Right lobe of liver (tissue), 6 donors: ENCODE data around the gene YIF1A. TPM values are rescaled to one million over a fixed set of nuclear protein-coding genes. Genes with fewer than 3 reads are reported as not detected.

Experiments used
- ATAC-seq, 4 donors: fragments of 200-7000 bp; cut with Tn5 transposase; one replicate each; pipeline ENCODE4 v1.9.1; 2020; ENCODE audit warnings: mild to moderate bottlenecking in 4 of 4, moderate library complexity in 4 of 4
- DNase-seq, 3 donors: peaks; one replicate each; pipeline ENCODE4 v3.0.0-alpha.2; 2020
- H3K27ac ChIP-seq, 3 donors: fragments of 200-600 bp; one replicate each; pipeline ENCODE4 v1.8.0; 2022
- H3K27me3 ChIP-seq, 2 donors: fragments of 200-600 bp; one replicate each; pipeline ENCODE4 v1.8.0; 2022
- H3K36me3 ChIP-seq, 4 donors: fragments of 200-600 bp; sonication (generic) in 1 of 4; one replicate each; pipeline versions ENCODE4 v1.5.1 to v1.8.0; 2017 to 2022; ENCODE audit warnings: control low read depth in 1 of 4
- H3K4me1 ChIP-seq, 4 donors: fragments of 200-600 bp; sonication (generic) in 1 of 4; one replicate each; pipeline versions ENCODE4 v1.5.1 to v1.8.0; 2017 to 2022; ENCODE audit warnings: control low read depth in 1 of 4
- H3K4me3 ChIP-seq, 3 donors: fragments of 200-600 bp; one replicate each; pipeline ENCODE4 v1.8.0; 2022
- H3K9me3 ChIP-seq, 4 donors: fragments of 200-600 bp; sonication (generic) in 1 of 4; one replicate each; pipeline versions ENCODE4 v1.5.1 to v1.8.0; 2017 to 2022; ENCODE audit warnings: control low read depth in 1 of 4
- POLR2A ChIP-seq: fragments of 450-650 bp; IDR thresholded peaks from one replicate; pipeline ENCODE4 v1.6.1; 2017; ENCODE audit warnings: antibody characterized with exemption, mild to moderate bottlenecking
- WGBS: methylation state at CpG from one replicate; pipeline ENCODE4 v1.1.6; 2018; ENCODE audit warnings: low coverage, low lambda C conversion rate; ENCODE audit not compliant: insufficient coverage; ENCODE audit errors: missing lambda C conversion rate; 5-methylcytosine and 5-hydroxymethylcytosine counted together
- intact Hi-C, 2 donors: fragments of 100-400 bp; cut with DNase I; formaldehyde crosslinking; loops; one replicate each; pipeline versions ENCODE4 v1.11.2 to v1.14.1; 2022
- total RNA-seq, 6 experiments: library from RNA; depleted of rRNA in 2 of 6; stranded (reverse); fragments of >200 nt in 2 of 6; fragmentation: NEBNext Ultra II Directional in 3 of 6; extraction: Animal tissue kit (Norgen Biotek cat#: 25700) in 3 of 6; gene quantifications; one replicate each; pipeline versions ENCODE4 v1.1.0 to v1.2.4, GENCODE V29; 2016 to 2023
- TF ChIP-seq, protein P1 (sequence below), 4 donors: fragments of 200-600 bp in 3 of 4; fragments of 450-650 bp in 1 of 4; IDR thresholded peaks; one replicate each; pipeline versions ENCODE4 v1.5.1 to v1.8.0; 2016 to 2022; ENCODE audit warnings: antibody characterized with exemption in 4 of 4, mild to moderate bottlenecking in 2 of 4
- donor health status: DM: no; HTN: yes; CAD: no.
- donor health status: DM: no; HTN: no; CAD: no.
- donor health status: DM: no; HTN: no; CAD: no.
- donor health status: DM: no; HTN: yes; CAD: no.
- donor health status: DM: no; HTN: yes; CAD: no.

The YIF1A gene
- total RNA-seq, 6 experiments from 2014 or later: 75.0 to 170 (median 97.9) TPM

DNA sequence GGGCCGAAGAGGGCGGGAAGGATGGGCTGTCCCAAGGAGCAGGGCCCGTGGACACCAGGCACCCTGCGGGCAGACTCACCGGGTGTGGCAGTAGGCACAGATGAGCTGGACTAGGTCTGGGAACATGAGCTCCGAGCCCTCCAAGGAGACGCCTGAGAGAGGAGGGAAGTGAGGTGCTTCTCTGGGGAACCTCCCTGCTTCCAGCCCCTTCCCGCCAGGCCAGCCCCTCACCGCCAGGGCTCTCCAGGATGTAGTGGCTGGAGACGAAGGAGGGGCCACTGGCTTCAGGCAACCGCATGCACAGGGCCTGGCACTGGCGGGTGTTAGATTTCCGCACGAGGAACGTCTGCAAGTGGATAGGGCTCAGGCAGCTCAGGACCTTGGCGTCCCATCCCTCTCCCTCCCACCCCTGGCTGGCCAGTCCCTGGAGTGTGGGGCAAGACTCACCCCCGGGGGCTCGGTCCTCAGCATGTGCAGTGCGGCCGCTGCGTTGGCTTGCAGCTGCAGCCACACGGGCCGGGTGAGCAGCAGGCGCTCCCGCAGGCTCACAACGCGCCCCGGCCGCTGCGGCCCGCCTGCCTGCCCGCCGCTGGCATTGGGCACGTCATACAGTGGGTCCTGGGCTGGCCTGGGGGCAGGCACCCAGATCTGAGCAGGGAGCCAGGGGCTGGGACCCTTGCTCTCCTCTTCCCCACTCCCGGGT, 46.7 kb upstream of the YIF1A start:
- peak in 1 of 3 donors; percentile 48 for DNase-seq
- intact Hi-C loops: no loop called here
- Histone ChIP-seq H3K4me3 (peak overlapping the region; percentile 28 to 48 (median 45)), H3K27me3 (no peaks in the 10 kb centered on the region), H3K27ac (peak overlapping the region in 1 of 3 donors; percentile 60), H3K4me1 (peaks cover 0 to 9% (median 2%) of the 10 kb centered on the region in 4 donors), H3K9me3 (no peaks in the 10 kb centered on the region), H3K36me3 (peaks cover 0 to 15% (median 3%) of the 10 kb centered on the region in 4 donors)
- 27% methylated on average over 3 of the region's 35 CpGs for WGBS
- no peak for TF ChIP-seq POLR2A
- TF ChIP-seq, protein P1, sequence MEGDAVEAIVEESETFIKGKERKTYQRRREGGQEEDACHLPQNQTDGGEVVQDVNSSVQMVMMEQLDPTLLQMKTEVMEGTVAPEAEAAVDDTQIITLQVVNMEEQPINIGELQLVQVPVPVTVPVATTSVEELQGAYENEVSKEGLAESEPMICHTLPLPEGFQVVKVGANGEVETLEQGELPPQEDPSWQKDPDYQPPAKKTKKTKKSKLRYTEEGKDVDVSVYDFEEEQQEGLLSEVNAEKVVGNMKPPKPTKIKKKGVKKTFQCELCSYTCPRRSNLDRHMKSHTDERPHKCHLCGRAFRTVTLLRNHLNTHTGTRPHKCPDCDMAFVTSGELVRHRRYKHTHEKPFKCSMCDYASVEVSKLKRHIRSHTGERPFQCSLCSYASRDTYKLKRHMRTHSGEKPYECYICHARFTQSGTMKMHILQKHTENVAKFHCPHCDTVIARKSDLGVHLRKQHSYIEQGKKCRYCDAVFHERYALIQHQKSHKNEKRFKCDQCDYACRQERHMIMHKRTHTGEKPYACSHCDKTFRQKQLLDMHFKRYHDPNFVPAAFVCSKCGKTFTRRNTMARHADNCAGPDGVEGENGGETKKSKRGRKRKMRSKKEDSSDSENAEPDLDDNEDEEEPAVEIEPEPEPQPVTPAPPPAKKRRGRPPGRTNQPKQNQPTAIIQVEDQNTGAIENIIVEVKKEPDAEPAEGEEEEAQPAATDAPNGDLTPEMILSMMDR (IDR thresholded peaks at IDR 0.05): no peak
- peak; percentile 2 to 27 (median 5) for ATAC-seq

DNA sequence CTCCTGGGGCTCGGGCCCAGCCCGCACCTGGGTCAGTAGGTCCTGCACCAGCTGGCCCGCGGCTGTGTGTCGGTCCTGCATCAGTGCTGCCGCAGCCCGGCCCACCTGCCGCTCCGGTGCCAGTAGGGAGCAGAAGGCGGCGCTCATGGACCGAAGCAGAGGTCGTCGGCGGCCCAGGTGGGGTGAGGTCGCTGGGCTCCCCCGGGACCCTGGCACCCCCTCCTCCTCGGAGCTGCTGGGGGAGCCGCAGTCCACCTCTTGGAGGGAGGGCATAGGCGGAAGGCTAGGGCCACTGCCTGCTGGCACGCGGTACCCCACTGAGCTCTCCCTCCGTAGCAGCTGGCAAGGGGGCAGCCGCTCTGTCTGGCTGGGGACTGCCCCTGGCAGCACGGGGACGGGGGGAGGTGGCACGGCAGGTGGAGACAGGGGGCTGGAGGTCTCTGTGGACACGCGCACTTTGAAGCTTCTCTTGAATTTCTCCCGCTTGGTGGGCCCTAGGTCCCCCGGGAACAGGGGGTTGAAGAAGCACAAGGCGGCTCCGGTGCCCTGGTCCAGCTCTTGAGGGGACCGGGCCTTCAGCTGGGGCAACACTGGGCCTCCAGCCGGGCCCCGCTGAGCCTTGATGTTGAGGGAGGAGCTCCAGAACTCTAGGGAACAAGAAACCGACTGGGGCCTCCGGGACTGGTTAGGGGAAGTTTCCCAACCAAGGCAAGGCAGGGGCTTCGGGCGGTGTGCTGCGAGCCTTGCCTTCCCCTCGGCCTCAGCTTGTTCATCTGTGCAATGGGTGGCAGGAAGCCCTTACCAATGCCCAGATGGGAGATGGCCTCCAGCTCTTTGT, 45.9 kb upstream of the YIF1A start:
- WGBS: 53% methylated on average over 7 of the region's 42 CpGs
- peak in 1 of 3 donors; percentile 51 for DNase-seq
- no peaks in the 10 kb centered on the region for H3K27me3 ChIP-seq
- TF ChIP-seq, protein P1 (IDR thresholded peaks at IDR 0.05): no peak
- ATAC-seq: no peak
- peaks cover 0 to 9% (median 2%) of the 10 kb centered on the region in 4 donors for H3K4me1 ChIP-seq
- no peaks in the 10 kb centered on the region for H3K9me3 ChIP-seq
- H3K27ac ChIP-seq: no peak overlapping the region
- intact Hi-C loops: no loop called here
- H3K36me3 ChIP-seq: peaks cover 0 to 7% (median 0%) of the 10 kb centered on the region in 4 donors
- no peak overlapping the region for H3K4me3 ChIP-seq

DNA sequence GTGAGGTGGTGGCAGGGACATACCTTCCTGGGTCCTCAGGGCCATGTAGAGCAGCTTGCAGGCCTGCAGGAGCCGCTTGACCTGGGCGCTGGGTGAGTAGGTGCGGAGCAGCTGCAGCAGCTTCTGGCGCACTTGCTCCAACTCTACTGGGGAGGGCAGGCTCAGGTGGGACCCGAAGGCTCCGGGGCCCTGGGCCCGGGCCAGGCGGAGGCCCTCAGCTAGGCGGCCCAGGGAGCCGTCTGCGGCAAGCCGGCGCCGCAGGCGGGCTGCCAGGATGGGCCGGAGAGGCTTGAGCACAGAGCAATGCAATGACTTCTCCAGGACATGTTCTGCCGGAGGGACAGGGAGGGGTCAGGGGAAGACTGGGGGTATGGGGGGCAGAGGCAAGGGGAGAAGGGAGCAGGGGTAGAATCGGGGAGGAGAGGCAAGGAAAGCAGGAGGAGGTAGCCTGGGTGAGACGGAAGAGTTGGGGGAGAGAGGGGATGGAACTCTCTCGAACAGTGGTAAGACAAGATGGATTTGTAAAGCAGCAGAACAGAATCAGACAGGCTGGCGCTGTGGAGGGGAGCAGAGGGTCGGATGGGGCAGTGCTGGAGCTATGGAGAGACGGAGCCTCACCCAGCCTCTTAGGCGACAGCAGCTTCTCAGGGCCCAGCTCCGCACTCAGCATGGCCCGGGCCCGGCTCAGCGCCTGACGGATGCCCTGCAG, 45.1 kb upstream of the YIF1A start:
- no peak overlapping the region for H3K27ac ChIP-seq
- TF ChIP-seq POLR2A: no peak
- TF ChIP-seq, protein P1 (IDR thresholded peaks at IDR 0.05): no peak
- H3K4me1 ChIP-seq: peaks cover 0 to 9% (median 2%) of the 10 kb centered on the region in 4 donors
- intact Hi-C loops: no loop called here
- H3K9me3 ChIP-seq: no peaks in the 10 kb centered on the region
- DNase-seq: peak in 1 of 3 donors; percentile 47
- no peaks in the 10 kb centered on the region for H3K27me3 ChIP-seq
- H3K4me3 ChIP-seq: no peak overlapping the region
- ATAC-seq: no peak
- 87% methylated on average over 13 of the region's 29 CpGs for WGBS
- no peaks in the 10 kb centered on the region for H3K36me3 ChIP-seq

DNA sequence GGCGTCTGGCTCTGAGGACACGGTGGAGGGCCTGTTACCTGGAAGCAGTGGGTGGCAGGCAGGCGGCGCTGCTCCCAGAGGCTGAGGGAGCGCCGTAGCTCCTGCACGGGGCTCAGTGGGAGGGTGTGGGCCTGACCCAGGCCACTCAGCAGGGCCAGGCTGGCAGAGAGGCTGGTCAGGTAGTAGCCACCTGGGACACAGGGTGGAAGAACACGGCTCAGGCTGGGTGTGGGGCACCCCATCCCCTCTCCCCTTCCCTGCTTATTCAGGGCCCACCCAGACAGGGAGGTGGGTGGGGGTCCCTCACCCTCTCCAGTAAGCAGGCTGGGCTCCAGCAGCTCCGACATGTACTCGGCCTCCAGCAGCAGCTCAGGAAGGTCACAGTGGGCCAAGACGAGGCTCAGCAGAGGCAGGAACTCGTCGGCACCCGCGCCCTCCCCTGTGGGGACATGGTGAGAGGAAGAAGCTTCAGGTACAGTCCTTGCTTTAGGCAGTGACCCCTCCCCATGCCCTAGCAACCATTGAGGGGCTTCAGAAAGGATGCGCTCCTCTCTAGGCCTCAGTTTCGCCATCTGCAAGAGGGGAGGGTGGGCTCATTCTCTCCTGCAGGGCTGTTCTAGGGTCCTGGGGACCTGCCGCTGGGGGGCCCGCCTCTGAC, 44.4 kb upstream of the YIF1A start:
- no peaks in the 10 kb centered on the region for H3K27me3 ChIP-seq
- ATAC-seq: no peak
- intact Hi-C loops: no loop called here
- peaks cover 0 to 13% (median 2%) of the 10 kb centered on the region in 4 donors for H3K4me1 ChIP-seq
- no peaks in the 10 kb centered on the region for H3K36me3 ChIP-seq
- H3K9me3 ChIP-seq: no peaks in the 10 kb centered on the region
- peak in 1 of 3 donors; percentile 38 for DNase-seq
- TF ChIP-seq, protein P1 (IDR thresholded peaks at IDR 0.05): no peak
- no peak for TF ChIP-seq POLR2A
- H3K27ac ChIP-seq: no peak overlapping the region
- no peak overlapping the region for H3K4me3 ChIP-seq
- WGBS: 97% methylated on average over 6 of the region's 19 CpGs
